Measurements from ENCODE around the gene ZNF552. TPM values are rescaled to one million over a fixed set of nuclear protein-coding genes. Genes with fewer than 3 reads are reported as not detected.
A peak's percentile ranks its signal among the peaks of the same experiment; 100 is the strongest.

ZNF552 gene
- total and polyA plus RNA-seq, 2 of the 13 experiments (the other 11 are each of a cell fraction or from before 2014, with no cell fraction given) = 8.1 to 16.6 TPM

DNA sequence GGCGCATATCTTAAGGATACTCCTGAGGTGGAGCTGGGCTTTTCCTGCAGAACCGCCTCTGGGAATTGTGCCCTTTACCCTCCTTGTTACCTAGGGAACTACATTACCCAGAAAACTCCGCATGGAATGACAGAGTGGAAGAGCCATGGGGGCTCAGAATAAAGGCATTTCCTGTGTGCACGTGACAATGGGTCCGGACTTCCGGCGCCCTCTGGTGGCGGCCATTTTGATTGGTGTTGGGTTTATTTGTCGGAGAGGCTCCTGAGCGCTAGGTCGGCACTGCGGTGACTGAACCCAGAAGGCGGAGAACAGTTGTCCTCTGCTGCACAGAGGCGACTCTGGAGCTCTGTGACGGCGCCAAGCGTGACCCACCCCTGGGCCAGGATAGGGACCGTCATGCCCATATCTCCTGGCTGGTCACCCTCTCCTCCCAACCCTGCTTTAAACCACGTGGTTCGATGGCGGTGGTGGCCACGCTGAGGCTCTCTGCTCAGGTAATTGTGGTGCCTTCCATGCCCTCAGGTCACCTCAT, 15.4 kb upstream of the ZNF552 start, which contains the start of gene ZNF587B (continued):
- TF ChIP-seq, protein P1, sequence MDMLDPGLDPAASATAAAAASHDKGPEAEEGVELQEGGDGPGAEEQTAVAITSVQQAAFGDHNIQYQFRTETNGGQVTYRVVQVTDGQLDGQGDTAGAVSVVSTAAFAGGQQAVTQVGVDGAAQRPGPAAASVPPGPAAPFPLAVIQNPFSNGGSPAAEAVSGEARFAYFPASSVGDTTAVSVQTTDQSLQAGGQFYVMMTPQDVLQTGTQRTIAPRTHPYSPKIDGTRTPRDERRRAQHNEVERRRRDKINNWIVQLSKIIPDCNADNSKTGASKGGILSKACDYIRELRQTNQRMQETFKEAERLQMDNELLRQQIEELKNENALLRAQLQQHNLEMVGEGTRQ (IDR thresholded peaks at IDR 0.05; ENCODE audit: low read depth, low read length) = no peak
- TF ChIP-seq, protein P1 (CRISPR knock-in tag; IDR thresholded peaks at IDR 0.05; ENCODE audit: borderline replicate concordance) = peak; percentile 50; the same call in 1 of the 2 replicates
- TF ChIP-seq DMAP1 (CRISPR knock-in tag; IDR thresholded peaks at IDR 0.05) (0 out of 2 replicates have a peak, but pooled peaks have one; percentile 28), ZNF615 (CRISPR knock-in tag; IDR thresholded peaks at IDR 0.05; ENCODE audit: borderline replicate concordance) (no peak), ZSCAN12 (CRISPR knock-in tag; IDR thresholded peaks at IDR 0.05) (no peak), YY1 (IDR thresholded peaks at IDR 0.05; ENCODE audit: insufficient read depth, insufficient replicate concordance, low read depth, low read length) (peak; percentile 78), ATM (IDR thresholded peaks at IDR 0.05; ENCODE audit: borderline replicate concordance) (no peak), ZNF737 (CRISPR knock-in tag; IDR thresholded peaks at IDR 0.05; ENCODE audit: borderline replicate concordance) (no peak), ZNF549 (CRISPR knock-in tag; IDR thresholded peaks at IDR 0.05) (no peak), ZMYM2 (CRISPR knock-in tag; IDR thresholded peaks at IDR 0.05) (peak; percentile 28; the same call in 1 of the 2 replicates), ZNF430 (CRISPR knock-in tag; IDR thresholded peaks at IDR 0.05) (no peak), NFYC (CRISPR knock-in tag; IDR thresholded peaks at IDR 0.05) (peak; percentile 43; the same call in 1 of the 2 replicates), KDM4B (CRISPR knock-in tag; IDR thresholded peaks at IDR 0.05) (no peak), GABPA (IDR thresholded peaks at IDR 0.05; ENCODE audit: low read depth, low read length) (peak; percentile 56), GABPA (CRISPR knock-in tag; IDR thresholded peaks at IDR 0.05; ENCODE audit: low read depth) (peak; percentile 91), MYC (CRISPR knock-in tag; IDR thresholded peaks at IDR 0.05; ENCODE audit: borderline replicate concordance) (peak; percentile 41; the same call in 1 of the 2 replicates), ZNF143 (CRISPR knock-in tag; IDR thresholded peaks at IDR 0.05) (peak; percentile 83), ZMYM4 (CRISPR knock-in tag; IDR thresholded peaks at IDR 0.05) (peak; percentile 77)
- TF ChIP-seq, protein P2, sequence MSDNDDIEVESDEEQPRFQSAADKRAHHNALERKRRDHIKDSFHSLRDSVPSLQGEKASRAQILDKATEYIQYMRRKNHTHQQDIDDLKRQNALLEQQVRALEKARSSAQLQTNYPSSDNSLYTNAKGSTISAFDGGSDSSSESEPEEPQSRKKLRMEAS (IDR thresholded peaks at IDR 0.05) = 0 out of 2 replicates have a peak, but pooled peaks have one; percentile 29
- TF ChIP-seq, protein P3, sequence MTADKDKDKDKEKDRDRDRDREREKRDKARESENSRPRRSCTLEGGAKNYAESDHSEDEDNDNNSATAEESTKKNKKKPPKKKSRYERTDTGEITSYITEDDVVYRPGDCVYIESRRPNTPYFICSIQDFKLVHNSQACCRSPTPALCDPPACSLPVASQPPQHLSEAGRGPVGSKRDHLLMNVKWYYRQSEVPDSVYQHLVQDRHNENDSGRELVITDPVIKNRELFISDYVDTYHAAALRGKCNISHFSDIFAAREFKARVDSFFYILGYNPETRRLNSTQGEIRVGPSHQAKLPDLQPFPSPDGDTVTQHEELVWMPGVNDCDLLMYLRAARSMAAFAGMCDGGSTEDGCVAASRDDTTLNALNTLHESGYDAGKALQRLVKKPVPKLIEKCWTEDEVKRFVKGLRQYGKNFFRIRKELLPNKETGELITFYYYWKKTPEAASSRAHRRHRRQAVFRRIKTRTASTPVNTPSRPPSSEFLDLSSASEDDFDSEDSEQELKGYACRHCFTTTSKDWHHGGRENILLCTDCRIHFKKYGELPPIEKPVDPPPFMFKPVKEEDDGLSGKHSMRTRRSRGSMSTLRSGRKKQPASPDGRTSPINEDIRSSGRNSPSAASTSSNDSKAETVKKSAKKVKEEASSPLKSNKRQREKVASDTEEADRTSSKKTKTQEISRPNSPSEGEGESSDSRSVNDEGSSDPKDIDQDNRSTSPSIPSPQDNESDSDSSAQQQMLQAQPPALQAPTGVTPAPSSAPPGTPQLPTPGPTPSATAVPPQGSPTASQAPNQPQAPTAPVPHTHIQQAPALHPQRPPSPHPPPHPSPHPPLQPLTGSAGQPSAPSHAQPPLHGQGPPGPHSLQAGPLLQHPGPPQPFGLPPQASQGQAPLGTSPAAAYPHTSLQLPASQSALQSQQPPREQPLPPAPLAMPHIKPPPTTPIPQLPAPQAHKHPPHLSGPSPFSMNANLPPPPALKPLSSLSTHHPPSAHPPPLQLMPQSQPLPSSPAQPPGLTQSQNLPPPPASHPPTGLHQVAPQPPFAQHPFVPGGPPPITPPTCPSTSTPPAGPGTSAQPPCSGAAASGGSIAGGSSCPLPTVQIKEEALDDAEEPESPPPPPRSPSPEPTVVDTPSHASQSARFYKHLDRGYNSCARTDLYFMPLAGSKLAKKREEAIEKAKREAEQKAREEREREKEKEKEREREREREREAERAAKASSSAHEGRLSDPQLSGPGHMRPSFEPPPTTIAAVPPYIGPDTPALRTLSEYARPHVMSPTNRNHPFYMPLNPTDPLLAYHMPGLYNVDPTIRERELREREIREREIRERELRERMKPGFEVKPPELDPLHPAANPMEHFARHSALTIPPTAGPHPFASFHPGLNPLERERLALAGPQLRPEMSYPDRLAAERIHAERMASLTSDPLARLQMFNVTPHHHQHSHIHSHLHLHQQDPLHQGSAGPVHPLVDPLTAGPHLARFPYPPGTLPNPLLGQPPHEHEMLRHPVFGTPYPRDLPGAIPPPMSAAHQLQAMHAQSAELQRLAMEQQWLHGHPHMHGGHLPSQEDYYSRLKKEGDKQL (CRISPR knock-in tag; IDR thresholded peaks at IDR 0.05; ENCODE audit: low read depth) = no peak
- TF ChIP-seq, protein P4, sequence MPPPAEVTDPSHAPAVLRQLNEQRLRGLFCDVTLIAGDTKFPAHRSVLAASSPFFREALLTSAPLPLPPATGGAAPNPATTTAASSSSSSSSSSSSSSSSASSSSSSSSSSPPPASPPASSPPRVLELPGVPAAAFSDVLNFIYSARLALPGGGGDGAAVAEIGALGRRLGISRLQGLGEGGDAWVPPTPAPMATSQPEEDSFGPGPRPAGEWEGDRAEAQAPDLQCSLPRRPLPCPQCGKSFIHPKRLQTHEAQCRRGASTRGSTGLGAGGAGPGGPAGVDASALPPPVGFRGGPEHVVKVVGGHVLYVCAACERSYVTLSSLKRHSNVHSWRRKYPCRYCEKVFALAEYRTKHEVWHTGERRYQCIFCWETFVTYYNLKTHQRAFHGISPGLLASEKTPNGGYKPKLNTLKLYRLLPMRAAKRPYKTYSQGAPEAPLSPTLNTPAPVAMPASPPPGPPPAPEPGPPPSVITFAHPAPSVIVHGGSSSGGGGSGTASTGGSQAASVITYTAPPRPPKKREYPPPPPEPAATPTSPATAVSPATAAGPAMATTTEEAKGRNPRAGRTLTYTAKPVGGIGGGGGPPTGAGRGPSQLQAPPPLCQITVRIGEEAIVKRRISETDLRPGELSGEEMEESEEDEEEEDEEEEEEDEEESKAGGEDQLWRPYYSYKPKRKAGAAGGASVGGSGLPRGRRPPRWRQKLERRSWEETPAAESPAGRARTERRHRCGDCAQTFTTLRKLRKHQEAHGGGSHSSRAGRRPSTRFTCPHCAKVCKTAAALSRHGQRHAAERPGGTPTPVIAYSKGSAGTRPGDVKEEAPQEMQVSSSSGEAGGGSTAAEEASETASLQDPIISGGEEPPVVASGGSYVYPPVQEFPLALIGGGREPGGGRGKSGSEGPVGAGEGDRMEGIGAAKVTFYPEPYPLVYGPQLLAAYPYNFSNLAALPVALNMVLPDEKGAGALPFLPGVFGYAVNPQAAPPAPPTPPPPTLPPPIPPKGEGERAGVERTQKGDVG (CRISPR knock-in tag; IDR thresholded peaks at IDR 0.05; ENCODE audit: borderline replicate concordance) = peak; percentile 21; the same call in 1 of the 2 replicates
